Activated naive CD8-positive, alpha-beta T cell treated with anti-CD3 and anti-CD28 coated beads for 36 hours (primary cell): ENCODE data around the gene AHNAK2. TPM values are rescaled to one million over a fixed set of nuclear protein-coding genes. Genes with fewer than 3 reads are reported as not detected.
"Not testable (repeated sequence)": the region's sequence is repeated elsewhere in the genome, so short reads cannot be mapped to it uniquely, and the experiment has no call there.

Experiments used
- DNase-seq: peaks from one replicate; pipeline ENCODE4 v3.0.0; 2021
- H3K27ac Mint-ChIP-seq: one replicate; pipeline ENCODE4 v1.8.0; 2022; ENCODE audit warnings: mild to moderate bottlenecking, moderate library complexity, mixed read lengths
- H3K27me3 Mint-ChIP-seq: one replicate; pipeline ENCODE4 v1.8.0; 2022; ENCODE audit warnings: mild to moderate bottlenecking, mixed read lengths
- H3K36me3 Mint-ChIP-seq: one replicate; pipeline ENCODE4 v1.8.0; 2021; ENCODE audit warnings: mild to moderate bottlenecking, mixed read lengths
- H3K4me1 Mint-ChIP-seq: one replicate; pipeline ENCODE4 v1.8.0; 2021; ENCODE audit warnings: mixed read lengths
- H3K4me3 Mint-ChIP-seq: one replicate; pipeline ENCODE4 v1.8.0; 2022; ENCODE audit warnings: mild to moderate bottlenecking, moderate library complexity, mixed read lengths
- H3K9me3 Mint-ChIP-seq: one replicate; pipeline ENCODE4 v1.8.0; 2022; ENCODE audit warnings: mixed read lengths
- total RNA-seq, 2 experiments: library from RNA; stranded (reverse); gene quantifications; one replicate each; pipeline ENCODE4 v1.2.3, GENCODE V29; 2021

Gene AHNAK2
- total RNA-seq, 2 experiments from 2014 or later = 0.02 TPM; not detected in 1

DNA sequence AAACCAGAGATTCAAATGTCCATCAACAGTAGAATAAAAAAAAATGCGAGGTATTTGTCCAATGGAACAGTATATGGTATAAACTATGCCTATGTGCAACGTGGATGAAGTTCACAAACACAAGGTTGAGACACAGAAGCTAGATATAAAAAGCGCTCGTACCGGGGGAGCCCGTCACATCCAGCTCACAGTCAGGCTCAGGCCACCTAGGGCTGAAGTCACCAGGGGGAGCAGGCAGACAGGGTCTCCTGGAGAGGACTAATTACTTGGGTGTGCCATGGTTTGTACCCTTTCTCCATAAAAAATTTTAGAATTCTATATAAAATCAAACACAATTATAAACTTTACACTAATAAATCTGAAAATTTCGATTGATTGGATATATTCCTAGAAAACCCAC, 13.6 kb downstream of the AHNAK2 start:
- no peak for DNase-seq
- no peaks in the 10 kb centered on the region for H3K36me3 Mint-ChIP-seq
- no peak overlapping the region for H3K27ac Mint-ChIP-seq
- H3K9me3 Mint-ChIP-seq = no peaks in the 10 kb centered on the region
- peaks cover 20% of the 10 kb centered on the region for H3K27me3 Mint-ChIP-seq
- no peak overlapping the region for H3K4me3 Mint-ChIP-seq
- no peaks in the 10 kb centered on the region for H3K4me1 Mint-ChIP-seq

DNA sequence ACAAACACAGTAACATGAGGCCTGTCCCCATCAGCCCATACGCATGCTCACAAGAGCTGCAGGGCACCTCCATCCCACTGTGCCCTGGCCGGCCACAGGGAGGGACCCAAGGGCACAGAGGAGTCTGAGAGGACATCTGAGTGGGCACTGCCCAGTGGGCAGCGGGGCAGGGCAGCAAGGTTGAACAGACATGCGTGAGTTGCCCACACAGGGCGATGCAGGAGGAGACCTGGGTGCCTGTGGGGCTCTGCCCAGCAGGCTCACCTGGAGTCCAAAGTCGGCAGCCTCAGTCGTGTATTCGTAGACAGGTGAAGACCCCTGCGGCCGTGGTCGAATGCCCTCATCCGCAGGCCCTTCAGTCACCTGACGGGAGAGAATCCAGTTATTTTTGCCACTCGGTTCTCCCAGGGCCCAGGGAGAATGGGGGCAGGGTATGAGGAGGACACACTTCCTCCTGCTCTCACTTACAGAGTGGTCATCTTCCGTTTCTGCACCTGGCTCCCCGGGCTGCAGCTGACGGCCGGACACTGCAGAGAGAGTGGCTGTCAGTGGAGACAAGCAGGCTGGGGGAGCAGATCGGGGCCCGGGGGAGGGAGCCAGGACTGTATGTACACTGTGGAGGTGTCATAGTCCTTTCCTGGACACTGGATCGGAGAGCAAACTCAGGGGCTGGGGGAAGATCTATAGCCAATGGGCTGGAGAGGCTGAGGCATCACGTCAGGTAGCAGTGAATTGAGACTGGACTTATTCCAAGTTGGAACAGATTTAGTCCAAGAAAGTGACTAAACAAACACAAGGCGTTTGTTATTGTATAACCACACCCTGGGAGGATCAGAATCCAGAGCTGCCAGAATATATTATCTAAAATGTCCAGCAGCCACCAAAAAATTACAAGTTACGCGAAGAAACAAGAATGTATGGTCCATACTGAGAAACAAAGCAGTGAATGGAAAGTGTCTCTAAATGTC, 20.7 kb downstream of the AHNAK2 start:
- DNase-seq = no peak
- Mint-ChIP-seq H3K9me3 (no peaks in the 10 kb centered on the region), H3K4me1 (no peaks in the 10 kb centered on the region), H3K4me3 (no peak overlapping the region), H3K27me3 (peaks cover 4% of the 10 kb centered on the region), H3K27ac (no peak overlapping the region), H3K36me3 (no peaks in the 10 kb centered on the region)

DNA sequence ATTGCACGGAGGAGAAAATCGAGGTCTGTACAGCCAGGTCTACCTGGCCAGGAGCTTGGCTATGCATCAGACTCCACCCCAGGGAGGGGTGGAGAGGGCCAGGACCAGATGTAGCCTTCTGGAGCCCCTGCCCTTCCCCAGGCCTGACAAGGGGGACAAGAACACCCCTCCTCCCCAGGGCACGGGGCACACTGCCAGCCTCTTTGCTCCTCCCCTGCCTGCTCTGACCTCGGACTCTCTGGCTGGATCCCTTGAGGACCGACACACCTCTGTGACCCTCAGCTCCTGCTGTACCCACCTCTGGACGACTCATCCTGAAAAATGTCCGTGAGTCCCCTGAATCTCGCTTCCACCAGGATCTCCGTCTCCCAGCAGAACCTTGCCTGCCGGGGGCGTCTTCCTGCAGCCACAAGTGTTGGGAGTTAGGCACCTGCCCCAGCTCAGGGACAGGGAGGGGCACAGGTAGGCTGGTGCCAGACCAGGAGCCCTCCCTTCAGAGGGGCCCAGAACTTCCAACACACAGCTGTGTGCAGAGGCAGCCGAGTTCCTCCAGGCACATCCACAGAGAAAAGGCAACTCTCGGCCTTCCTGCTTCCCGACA, 21.8 kb downstream of the AHNAK2 start:
- Mint-ChIP-seq H3K36me3 (no peaks in the 10 kb centered on the region), H3K27me3 (peaks cover 4% of the 10 kb centered on the region), H3K9me3 (no peaks in the 10 kb centered on the region), H3K27ac (no peak overlapping the region), H3K4me3 (no peak overlapping the region), H3K4me1 (no peaks in the 10 kb centered on the region)
- DNase-seq = no peak

DNA sequence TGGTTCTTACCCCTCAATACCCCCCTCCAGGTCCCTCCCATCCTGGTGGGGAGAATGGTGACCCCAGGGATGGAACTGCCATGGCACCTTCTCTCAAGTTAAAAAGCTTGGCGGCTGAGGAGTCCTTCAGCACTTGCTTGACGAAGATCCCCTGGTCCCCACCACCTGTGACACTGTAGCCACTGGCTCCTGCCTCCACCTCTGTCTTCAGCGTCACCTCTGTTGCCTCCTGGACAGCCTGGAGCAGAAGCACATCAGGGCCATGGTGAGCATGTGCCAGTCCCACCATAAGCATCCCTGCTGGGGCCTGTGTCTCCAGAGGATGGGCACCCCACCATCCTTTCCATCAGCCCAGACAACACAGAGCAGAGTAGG, 22.8 kb downstream of the AHNAK2 start:
- H3K9me3 Mint-ChIP-seq = no peaks in the 10 kb centered on the region
- H3K4me3 Mint-ChIP-seq = no peak overlapping the region
- peaks cover 4% of the 10 kb centered on the region for H3K27me3 Mint-ChIP-seq
- no peaks in the 10 kb centered on the region for H3K4me1 Mint-ChIP-seq
- no peak for DNase-seq
- no peak overlapping the region for H3K27ac Mint-ChIP-seq
- no peaks in the 10 kb centered on the region for H3K36me3 Mint-ChIP-seq

DNA sequence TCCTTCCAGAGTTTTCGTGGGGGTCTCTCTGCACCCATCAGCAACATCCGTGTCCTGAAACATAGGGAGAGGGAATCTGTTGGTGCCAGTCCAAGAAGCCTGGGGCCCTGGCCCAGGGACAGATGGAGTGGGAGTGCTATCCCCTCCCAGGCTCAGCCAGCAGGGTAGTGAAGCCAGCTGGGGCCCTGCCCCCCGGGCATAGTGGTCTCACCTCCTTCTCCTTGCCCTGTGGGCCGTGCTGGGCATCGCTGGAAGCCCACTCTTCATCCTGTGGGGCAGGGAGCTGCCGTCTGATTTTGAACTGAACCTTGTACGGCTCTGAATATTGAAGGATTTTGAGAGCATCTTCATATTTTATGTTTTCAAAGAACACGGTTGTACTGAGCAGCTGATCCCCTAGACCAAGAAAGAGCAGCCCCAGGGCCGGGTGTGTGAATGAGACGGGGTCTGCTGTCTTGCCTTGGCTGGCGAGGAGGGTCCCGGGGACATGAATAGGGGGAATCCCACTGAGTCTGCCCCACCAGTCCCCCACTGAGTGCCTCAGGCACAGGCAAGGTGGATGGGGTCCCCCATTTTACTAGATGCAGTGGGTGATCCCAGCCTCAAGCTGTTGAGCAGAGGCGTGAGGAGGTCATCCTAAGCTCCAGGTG, 23.3 kb downstream of the AHNAK2 start:
- Mint-ChIP-seq H3K4me3 (no peak overlapping the region), H3K27me3 (peaks cover 4% of the 10 kb centered on the region), H3K27ac (no peak overlapping the region), H3K9me3 (no peaks in the 10 kb centered on the region), H3K36me3 (no peaks in the 10 kb centered on the region), H3K4me1 (no peaks in the 10 kb centered on the region)
- DNase-seq = no peak

DNA sequence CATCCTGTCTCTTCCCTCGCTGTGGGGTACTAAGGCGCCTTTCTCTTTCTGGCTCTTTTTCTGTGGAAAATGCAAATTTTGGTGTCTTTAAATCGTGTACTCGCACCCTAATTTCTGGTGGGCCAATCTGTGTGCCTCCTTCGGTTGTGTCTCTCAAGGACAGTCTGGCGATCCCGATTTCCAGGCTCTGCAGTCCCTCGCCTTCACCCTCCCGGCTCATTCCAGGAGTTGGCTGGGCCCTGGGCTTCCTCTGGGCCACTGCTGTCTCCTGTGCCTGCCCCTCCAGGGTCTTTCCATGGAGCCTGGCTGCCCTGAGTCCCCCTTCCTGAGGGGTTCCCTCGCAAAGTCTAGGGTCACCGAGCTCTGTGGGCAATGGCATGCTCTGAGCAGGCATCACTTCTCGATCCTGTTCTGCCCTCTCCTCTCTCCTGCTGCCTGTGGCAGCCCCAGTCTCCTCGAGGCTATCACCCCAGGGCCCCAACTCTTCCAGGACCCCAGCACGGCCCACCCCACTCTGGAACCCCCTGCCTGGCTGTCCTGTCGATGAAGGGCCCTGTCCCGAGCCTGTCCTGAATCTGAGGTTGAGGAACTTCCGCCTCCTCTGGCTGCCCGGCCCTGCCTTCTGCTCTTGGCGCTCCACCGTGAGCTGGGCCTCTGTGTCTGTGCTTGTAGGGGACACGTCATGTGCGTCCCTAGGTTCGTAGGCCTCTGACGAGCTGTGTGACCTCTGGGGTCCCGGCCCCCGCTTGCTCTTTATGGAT, 24.1 kb downstream of the AHNAK2 start:
- no peaks in the 10 kb centered on the region for H3K9me3 Mint-ChIP-seq
- peaks cover 4% of the 10 kb centered on the region for H3K27me3 Mint-ChIP-seq
- H3K4me1 Mint-ChIP-seq = no peaks in the 10 kb centered on the region
- DNase-seq = no peak
- no peak overlapping the region for H3K4me3 Mint-ChIP-seq
- no peaks in the 10 kb centered on the region for H3K36me3 Mint-ChIP-seq
- no peak overlapping the region for H3K27ac Mint-ChIP-seq

DNA sequence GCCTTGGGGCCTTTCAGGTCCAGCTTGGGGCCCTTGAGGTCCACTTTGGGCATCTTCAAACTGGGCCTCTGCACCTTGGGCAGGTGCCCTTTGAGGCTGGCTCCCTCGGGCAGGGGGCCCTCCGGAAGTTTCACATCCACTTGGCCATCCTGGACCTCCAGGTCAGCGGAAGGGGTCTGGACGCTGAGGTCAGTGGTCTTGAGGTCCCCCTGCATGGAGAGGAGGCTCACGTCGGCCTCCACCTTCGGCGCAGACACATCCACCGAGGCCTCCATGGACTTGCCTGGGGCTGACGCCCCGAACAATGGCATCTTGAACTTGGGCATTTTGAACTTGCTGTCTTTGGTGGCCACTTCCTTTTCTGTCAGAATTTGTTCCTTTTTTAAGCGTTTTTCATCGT, 25.1 kb downstream of the AHNAK2 start:
- no peak overlapping the region for H3K4me3 Mint-ChIP-seq
- H3K27ac Mint-ChIP-seq = no peak overlapping the region
- no peaks in the 10 kb centered on the region for H3K36me3 Mint-ChIP-seq
- DNase-seq = no peak
- H3K27me3 Mint-ChIP-seq = peaks cover 4% of the 10 kb centered on the region
- no peaks in the 10 kb centered on the region for H3K9me3 Mint-ChIP-seq
- no peaks in the 10 kb centered on the region for H3K4me1 Mint-ChIP-seq

DNA sequence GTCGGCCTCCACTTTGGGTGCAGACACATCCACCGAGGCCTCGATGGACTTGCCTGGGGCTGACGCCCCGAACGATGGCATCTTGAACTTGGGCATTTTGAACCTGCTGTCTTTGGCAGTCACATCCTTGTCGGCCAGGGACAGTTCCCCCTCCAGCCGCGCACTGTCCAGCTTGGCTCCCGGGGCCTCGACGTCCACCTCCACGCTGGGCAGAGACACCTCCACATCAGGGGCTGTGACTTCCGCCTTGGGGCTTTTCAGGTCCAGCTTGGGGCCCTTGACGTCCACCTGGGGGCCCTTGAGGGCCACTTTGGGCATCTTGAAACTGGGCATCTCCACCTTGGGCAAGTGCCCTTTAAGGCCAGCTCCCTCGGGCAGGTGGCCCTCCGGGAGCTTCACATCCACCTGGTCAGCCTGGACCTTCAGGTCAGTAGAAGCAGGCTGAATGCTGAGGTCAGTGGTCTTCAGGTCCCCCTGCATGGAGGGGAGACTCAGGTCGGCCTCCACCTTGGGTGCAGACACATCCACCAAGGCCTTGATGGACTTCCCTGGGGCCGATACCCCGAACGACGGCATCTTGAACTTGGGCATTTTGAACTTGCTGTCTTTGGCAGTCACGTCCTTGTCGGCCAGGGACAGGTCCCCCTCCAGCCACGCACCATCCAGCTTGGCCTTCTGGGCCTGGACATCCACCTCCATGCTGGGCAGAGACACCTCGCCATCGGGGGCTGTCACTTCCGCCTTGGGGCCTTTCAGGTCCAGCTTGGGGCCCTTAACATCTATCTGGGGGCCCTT, 26.1 kb downstream of the AHNAK2 start:
- not testable (repeated sequence) for H3K36me3 Mint-ChIP-seq, H3K27me3 Mint-ChIP-seq, H3K4me1 Mint-ChIP-seq, H3K4me3 Mint-ChIP-seq, H3K27ac Mint-ChIP-seq, H3K9me3 Mint-ChIP-seq, DNase-seq

DNA sequence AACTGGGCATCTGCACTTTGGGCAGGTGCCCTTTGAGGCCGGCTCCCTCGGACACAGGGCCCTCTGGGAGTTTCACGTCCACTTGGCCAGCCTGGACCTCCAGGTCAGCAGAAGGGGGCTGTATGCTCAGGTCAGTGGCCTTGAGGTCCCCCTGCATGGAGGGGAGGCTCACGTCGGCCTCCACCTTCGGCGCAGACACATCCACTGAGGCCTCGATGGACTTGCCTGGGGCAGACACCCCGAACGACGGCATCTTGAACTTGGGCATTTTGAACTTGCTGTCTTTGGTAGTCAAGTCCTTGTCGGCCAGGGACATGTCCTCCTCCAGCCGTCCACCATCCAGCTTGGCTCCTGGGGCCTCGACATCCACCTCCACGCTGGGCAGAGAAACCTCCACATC, 27.5 kb downstream of the AHNAK2 start:
- not testable (repeated sequence) for H3K9me3 Mint-ChIP-seq, H3K4me3 Mint-ChIP-seq, H3K27ac Mint-ChIP-seq, H3K27me3 Mint-ChIP-seq, DNase-seq, H3K4me1 Mint-ChIP-seq, H3K36me3 Mint-ChIP-seq

DNA sequence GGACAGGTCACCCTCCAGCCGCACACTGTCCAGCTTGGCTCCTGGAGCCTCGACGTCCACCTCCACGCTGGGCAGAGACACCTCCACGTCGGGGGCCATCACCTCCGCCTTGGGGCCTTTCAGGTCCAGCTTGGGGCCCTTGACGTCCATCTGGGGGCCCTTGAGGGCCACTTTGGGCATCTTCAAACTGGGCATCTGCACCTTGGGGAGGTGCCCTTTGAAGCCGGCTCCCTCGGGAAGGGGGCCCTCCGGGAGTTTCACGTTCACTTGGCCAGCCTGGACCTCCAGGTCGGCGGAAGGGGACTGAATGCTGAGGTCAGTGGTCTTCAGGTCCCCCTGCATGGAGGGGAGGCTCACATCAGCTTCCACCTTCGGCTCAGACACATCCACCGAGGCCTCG, 28.2 kb downstream of the AHNAK2 start:
- H3K27ac Mint-ChIP-seq = no peak overlapping the region
- H3K9me3 Mint-ChIP-seq = no peaks in the 10 kb centered on the region

DNA sequence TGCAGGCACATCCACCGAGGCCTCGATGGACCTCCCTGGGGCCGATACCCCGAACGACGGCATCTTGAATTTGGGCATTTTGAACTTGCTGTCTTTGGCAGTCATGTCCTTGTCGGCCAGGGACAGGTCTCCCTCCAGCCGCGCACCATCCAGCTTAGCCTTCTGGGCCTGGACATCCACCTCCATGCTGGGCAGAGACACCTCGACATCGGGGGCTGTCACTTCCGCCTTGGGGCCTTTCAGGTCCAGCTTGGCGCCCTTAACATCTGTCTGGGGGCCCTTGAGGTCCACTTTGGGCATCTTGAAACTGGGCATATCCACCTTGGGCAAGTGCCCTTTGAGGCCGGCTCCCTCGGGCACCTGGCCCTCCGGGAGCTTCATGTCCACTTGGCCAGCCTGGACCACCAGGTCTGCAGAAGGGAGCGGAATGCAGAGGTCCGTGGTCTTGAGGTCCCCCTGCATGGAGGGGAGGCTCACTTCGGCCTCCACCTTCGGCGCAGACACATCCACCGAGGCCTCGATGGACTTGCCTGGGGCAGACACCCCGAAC, 28.7 kb downstream of the AHNAK2 start:
- H3K4me3 Mint-ChIP-seq, H3K27ac Mint-ChIP-seq, H3K4me1 Mint-ChIP-seq, H3K36me3 Mint-ChIP-seq, DNase-seq, H3K27me3 Mint-ChIP-seq, H3K9me3 Mint-ChIP-seq: not testable (repeated sequence)

More for the DNA sequence above, 28.2 kb downstream of the AHNAK2 start:
- Mint-ChIP-seq H3K4me1 (no peaks in the 10 kb centered on the region), H3K36me3 (no peaks in the 10 kb centered on the region), H3K27me3 (no peaks in the 10 kb centered on the region), H3K4me3 (no peak overlapping the region)
- no peak for DNase-seq

DNA sequence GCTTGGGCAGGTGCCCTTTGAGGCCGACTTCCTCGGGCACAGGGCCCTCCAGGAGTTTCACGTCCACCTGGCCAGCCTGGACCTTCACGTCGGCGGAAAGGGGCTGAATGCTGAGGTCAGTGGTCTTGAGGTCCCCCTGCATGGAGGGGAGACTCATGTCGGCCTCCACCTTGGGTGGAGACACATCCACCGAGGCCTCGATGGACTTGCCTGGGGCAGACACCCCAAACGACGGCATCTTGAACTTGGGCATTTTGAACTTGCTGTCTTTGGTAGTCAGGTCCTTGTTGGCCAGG, 29.5 kb downstream of the AHNAK2 start:
- no peak for DNase-seq
- no peak overlapping the region for H3K27ac Mint-ChIP-seq
- H3K27me3 Mint-ChIP-seq = no peaks in the 10 kb centered on the region
- no peaks in the 10 kb centered on the region for H3K9me3 Mint-ChIP-seq
- H3K4me1 Mint-ChIP-seq = no peaks in the 10 kb centered on the region
- no peak overlapping the region for H3K4me3 Mint-ChIP-seq
- no peaks in the 10 kb centered on the region for H3K36me3 Mint-ChIP-seq

DNA sequence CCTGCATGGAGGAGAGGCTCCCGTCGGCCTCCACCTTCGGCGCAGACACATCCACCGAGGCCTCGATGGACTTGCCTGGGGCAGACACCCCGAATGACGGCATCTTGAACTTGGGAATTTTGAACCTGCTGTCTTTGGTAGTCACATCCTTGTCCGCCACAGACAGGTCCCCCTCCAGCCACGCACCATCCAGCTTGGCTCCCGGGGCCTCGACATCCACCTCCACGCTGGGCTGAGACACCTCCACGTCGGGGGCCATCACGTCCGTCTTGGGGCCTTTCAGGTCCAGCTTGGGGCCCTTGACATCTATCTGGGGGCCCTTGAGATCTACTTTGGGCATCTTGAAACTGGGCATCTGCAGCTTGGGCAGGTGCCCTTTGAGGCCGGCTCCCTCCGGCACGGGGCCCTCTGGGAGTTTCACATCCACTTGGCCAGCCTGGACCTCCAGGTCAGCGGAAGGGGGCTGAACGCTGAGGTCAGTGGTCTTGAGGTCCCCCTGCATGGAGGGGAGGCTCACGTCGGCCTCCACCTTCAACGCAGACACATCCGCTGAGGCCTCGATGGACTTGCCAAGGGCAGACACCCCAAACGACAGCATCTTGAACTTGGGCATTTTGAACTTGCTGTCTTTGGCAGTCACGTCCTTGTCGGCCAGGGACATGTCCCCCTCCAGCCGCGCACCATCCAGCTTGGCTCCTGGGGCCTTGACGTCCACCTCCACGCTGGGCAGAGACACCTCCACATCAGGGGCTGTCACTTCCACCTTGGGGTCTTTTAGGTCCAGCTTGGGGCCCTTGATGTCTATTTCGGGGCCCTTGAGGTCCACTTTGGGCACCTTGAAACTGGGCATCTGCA, 30.1 kb downstream of the AHNAK2 start:
- not testable (repeated sequence) for DNase-seq

DNA sequence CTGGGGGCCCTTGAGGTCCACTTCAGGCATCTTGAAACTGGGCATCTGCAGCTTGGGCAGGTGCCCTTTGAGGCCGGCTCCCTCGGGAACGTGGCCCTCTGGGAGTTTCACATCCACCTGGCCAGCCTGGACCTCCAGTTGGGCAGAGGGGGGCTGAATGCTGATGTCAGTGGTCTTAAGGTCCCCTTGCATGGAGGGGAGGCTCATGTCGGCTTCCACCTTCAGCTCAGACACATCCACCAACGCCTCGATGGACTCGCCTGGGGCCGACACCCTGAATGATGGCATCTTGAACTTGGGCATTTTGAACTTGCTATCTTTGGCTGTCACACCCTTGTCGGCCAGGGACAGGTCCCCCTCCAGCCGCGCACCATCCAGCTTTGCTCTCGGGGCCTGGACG, 31.0 kb downstream of the AHNAK2 start:
- not testable (repeated sequence) for H3K36me3 Mint-ChIP-seq, DNase-seq, H3K9me3 Mint-ChIP-seq, H3K27me3 Mint-ChIP-seq, H3K27ac Mint-ChIP-seq, H3K4me3 Mint-ChIP-seq, H3K4me1 Mint-ChIP-seq

More for the DNA sequence above, 30.1 kb downstream of the AHNAK2 start:
- H3K4me1 Mint-ChIP-seq, H3K36me3 Mint-ChIP-seq, H3K27ac Mint-ChIP-seq, H3K27me3 Mint-ChIP-seq, H3K4me3 Mint-ChIP-seq, H3K9me3 Mint-ChIP-seq: not testable (repeated sequence)
